Naive thymus-derived CD4-positive, alpha-beta T cell (primary cell): ENCODE results near the gene MLF2. TPM values are rescaled to one million over a fixed set of nuclear protein-coding genes. Genes with fewer than 3 reads are reported as not detected.
"Not testable (repeated sequence)": the region's sequence is repeated elsewhere in the genome, so short reads cannot be mapped to it uniquely, and the experiment has no call there.

Experiments used
- ATAC-seq: fragments of 150-1000 bp; cut with Tn5 transposase; 2 replicates; pipeline ENCODE4 v1.10.0; 2021; ENCODE audit warnings: mild to moderate bottlenecking, moderate library complexity
- CTCF ChIA-PET: fragments of 350-600 bp; sonication (Branson Sonifier 250); formaldehyde crosslinking; loops from one replicate; lab custom pipeline; 2021; ENCODE audit warnings: antibody characterized with exemption; lab: Charles Lee
- POLR2A ChIA-PET: fragments of 350-600 bp; sonication (Branson Sonifier 250); formaldehyde crosslinking; loops from one replicate; lab custom pipeline; 2021; ENCODE audit warnings: antibody characterized with exemption, inconsistent platforms; lab: Charles Lee
- DNase-seq, 9 donors: peaks; one replicate each; pipeline versions ENCODE4 v3.0.0 to v3.0.0-alpha.2; 2020 to 2022; ENCODE audit warnings: mixed read lengths in 1 of 9
- H3K27ac ChIP-seq: one replicate; pipeline ENCODE4 v1.7.0; 2013; ENCODE audit warnings: mild to moderate bottlenecking, low read depth, low read length, moderate library complexity
- H3K27me3 ChIP-seq, 2 donors: one replicate each; pipeline ENCODE4 v1.7.0; 2013; ENCODE audit warnings: low read length in 2 of 2, mild to moderate bottlenecking in 2 of 2, moderate library complexity in 2 of 2; ENCODE audit not compliant: control insufficient read depth in 2 of 2, insufficient read depth in 2 of 2
- H3K36me3 ChIP-seq, 3 experiments: 1 replicate in 2 of 3; 2 replicates in 1 of 3; pipeline ENCODE4 v1.7.0; 2013; ENCODE audit warnings: low read length in 3 of 3, mild to moderate bottlenecking in 3 of 3, moderate library complexity in 1 of 3; ENCODE audit not compliant: insufficient read depth in 3 of 3, control insufficient read depth in 2 of 3
- H3K4me1 ChIP-seq, 2 donors: one replicate each; pipeline ENCODE4 v1.7.0; 2013; ENCODE audit warnings: low read length in 2 of 2, mild to moderate bottlenecking in 2 of 2, moderate library complexity in 1 of 2; ENCODE audit not compliant: control insufficient read depth in 2 of 2, insufficient read depth in 2 of 2
- H3K4me3 ChIP-seq: 2 replicates; pipeline ENCODE4 v1.7.0; 2013; ENCODE audit warnings: mild to moderate bottlenecking, low read length
- H3K9me3 ChIP-seq, 3 experiments: 1 replicate in 2 of 3; 2 replicates in 1 of 3; pipeline ENCODE4 v1.7.0; 2013; ENCODE audit warnings: low read length in 3 of 3; ENCODE audit not compliant: control insufficient read depth in 2 of 3
- H3K27ac Mint-ChIP-seq, 9 donors: one replicate each; pipeline ENCODE4 v1.8.0; 2020 to 2022; ENCODE audit warnings: mixed read lengths in 9 of 9, mild to moderate bottlenecking in 8 of 9, moderate library complexity in 5 of 9, inconsistent platforms in 2 of 9
- H3K27me3 Mint-ChIP-seq, 5 donors: one replicate each; pipeline ENCODE4 v1.8.0; 2021 to 2022; ENCODE audit warnings: mixed read lengths in 5 of 5, mild to moderate bottlenecking in 1 of 5
- H3K36me3 Mint-ChIP-seq, 5 donors: one replicate each; pipeline ENCODE4 v1.8.0; 2020 to 2022; ENCODE audit warnings: mixed read lengths in 5 of 5, mild to moderate bottlenecking in 3 of 5, inconsistent platforms in 1 of 5
- H3K4me1 Mint-ChIP-seq, 7 donors: one replicate each; pipeline ENCODE4 v1.8.0; 2020 to 2022; ENCODE audit warnings: mixed read lengths in 7 of 7, mild to moderate bottlenecking in 3 of 7, inconsistent platforms in 1 of 7
- H3K4me3 Mint-ChIP-seq, 10 donors: one replicate each; pipeline ENCODE4 v1.8.0; 2020 to 2022; ENCODE audit warnings: mild to moderate bottlenecking in 10 of 10, mixed read lengths in 10 of 10, moderate library complexity in 6 of 10, inconsistent platforms in 2 of 10
- H3K9me3 Mint-ChIP-seq, 11 donors: one replicate each; pipeline ENCODE4 v1.8.0; 2020 to 2022; ENCODE audit warnings: mixed read lengths in 11 of 11, mild to moderate bottlenecking in 4 of 11, inconsistent platforms in 1 of 11, moderate library complexity in 1 of 11
- intact Hi-C, 2 donors: fragments of 100-400 bp; cut with micrococcal nuclease; formaldehyde crosslinking; loops; one replicate each; pipeline ENCODE4 v1.15.1; 2023
- polyA plus RNA-seq, 2 donors: library from polyadenylated mRNA; unstranded; fragments of 300-500 nt; fragmentation: Illumina TruSeq; gene quantifications; one replicate each; pipeline ENCODE4 v1.2.3, GENCODE V29; 2021
- total RNA-seq, 6 experiments: library from RNA in 5 of 6; stranded (reverse) in 5 of 6; gene quantifications; 1 replicate in 5 of 6; 2 replicates in 1 of 6; pipeline ENCODE4 v1.2.3 and lab custom pipeline; 2021 to 2026

Gene MLF2
- total and polyA plus RNA-seq, 7 experiments from 2014 or later, result 84.6 to 141 (median 119) TPM

GRCh38 chr12:6742834-6743233, 10.1 kb downstream of the MLF2 start:
- intact Hi-C loops, result no loop called here
- Histone ChIP-seq H3K4me3 (no peak overlapping the region), H3K36me3 (peaks cover 0 to 16% (median 0%) of the 10 kb centered on the region in 3 experiments), H3K27me3 (no peaks in the 10 kb centered on the region), H3K4me1 (peaks cover 0 to 13% of the 10 kb centered on the region in 2 donors), H3K27ac (no peak overlapping the region), H3K9me3 (no peaks in the 10 kb centered on the region)
- peaks cover 12 to 22% (median 18%) of the 10 kb centered on the region in 7 donors for H3K4me1 Mint-ChIP-seq
- no peak for ATAC-seq
- H3K36me3 Mint-ChIP-seq, result peaks cover 5 to 24% (median 5%) of the 10 kb centered on the region in 5 donors
- no peaks in the 10 kb centered on the region for H3K9me3 Mint-ChIP-seq
- ChIA-PET CTCF (interaction anchor here (1.9 kb wide), 1 partner anchor 10 kb away, joined by 8 read pairs; the partner anchor contains the start of gene MLF2), POLR2A (interaction anchor here (1.3 kb wide), 1 partner anchor 10 kb away, joined by 4 read pairs; the partner anchor contains the start of gene MLF2)
- no peak overlapping the region for H3K27ac Mint-ChIP-seq
- DNase-seq, result no peak
- H3K27me3 Mint-ChIP-seq, result no peaks in the 10 kb centered on the region
- H3K4me3 Mint-ChIP-seq, result no peak overlapping the region

- H3K27ac ChIP-seq, H3K27me3 Mint-ChIP-seq, H3K36me3 ChIP-seq, H3K27ac Mint-ChIP-seq, H3K4me3 Mint-ChIP-seq, H3K4me3 ChIP-seq, H3K9me3 ChIP-seq, H3K27me3 ChIP-seq, intact Hi-C loops, ATAC-seq, DNase-seq, H3K9me3 Mint-ChIP-seq: not testable (repeated sequence)
- Mint-ChIP-seq H3K36me3 (peaks cover 0 to 16% (median 0%) of the 10 kb centered on the region in 5 donors), H3K4me1 (peaks cover 12 to 20% (median 16%) of the 10 kb centered on the region in 7 donors)
- ChIA-PET POLR2A (interaction anchor here (1.3 kb wide), 1 partner anchor 11 kb away, joined by 4 read pairs; the partner anchor contains the start of gene MLF2), CTCF (interaction anchor here (1.2 to 1.9 kb wide), 2 partner anchors 11 to 92 kb away, joined by 3 to 8 read pairs; partner anchors contain the start of gene MLF2)
- peaks cover 0 to 13% of the 10 kb centered on the region in 2 donors for H3K4me1 ChIP-seq
These were observed 10.9 kb downstream of the MLF2 start for GRCh38 chr12:6742080-6742479.

- Mint-ChIP-seq H3K4me1 (peaks cover 0 to 10% (median 2%) of the 10 kb centered on the region in 7 donors), H3K9me3 (peaks cover 0 to 2% (median 0%) of the 10 kb centered on the region in 11 donors), H3K27me3 (no peaks in the 10 kb centered on the region), H3K36me3 (peaks cover 0 to 15% (median 0%) of the 10 kb centered on the region in 5 donors), H3K4me3 (no peak overlapping the region), H3K27ac (no peak overlapping the region)
- POLR2A ChIA-PET, result no interaction called here
- intact Hi-C loops, result no loop called here
- ATAC-seq, result no peak
- Histone ChIP-seq H3K27ac (no peak overlapping the region), H3K27me3 (no peaks in the 10 kb centered on the region), H3K4me3 (no peak overlapping the region), H3K9me3 (no peaks in the 10 kb centered on the region), H3K36me3 (peaks cover 0 to 23% (median 0%) of the 10 kb centered on the region in 3 experiments), H3K4me1 (no peaks in the 10 kb centered on the region)
- CTCF ChIA-PET, result interaction anchor here (1.0 to 1.9 kb wide), 3 partner anchors 60 to 92 kb away, joined by 3 to 5 read pairs (median 4); no protein-coding TSS in a partner anchor
- DNase-seq, result no peak
These were observed 16.2 kb downstream of the MLF2 start for GRCh38 chr12:6736754-6737153.

GRCh38 chr12:6735448-6736191, 17.3 kb downstream of the MLF2 start:
- no peaks in the 10 kb centered on the region for H3K27me3 ChIP-seq
- intact Hi-C loops, result loop anchor here in 1 of 2 donors (1.0 kb wide), 4 partner anchors 18 to 100 kb away; partner anchors contain the start of gene MLF2
- H3K36me3 Mint-ChIP-seq, result peaks cover 0 to 24% (median 8%) of the 10 kb centered on the region in 5 donors
- H3K27me3 Mint-ChIP-seq, result no peaks in the 10 kb centered on the region
- ATAC-seq, result peak; percentile 81
- ChIA-PET POLR2A (interaction anchor here (2.1 kb wide), 1 partner anchor 12 kb away, joined by 8 read pairs; the partner anchor contains the start of gene COPS7A), CTCF (interaction anchor here (1.5 to 3.1 kb wide), 2 partner anchors 61 to 89 kb away, joined by 4 to 17 read pairs; no protein-coding TSS in a partner anchor)
- DNase-seq, result peak in 4 of 9 donors; percentile 23 to 39 (median 29)
- H3K4me3 ChIP-seq, result no peak overlapping the region
- H3K9me3 ChIP-seq, result no peaks in the 10 kb centered on the region
- H3K4me1 Mint-ChIP-seq, result peaks cover 0 to 10% (median 5%) of the 10 kb centered on the region in 7 donors
- peaks cover 0 to 2% (median 0%) of the 10 kb centered on the region in 11 donors for H3K9me3 Mint-ChIP-seq
- no peak overlapping the region for H3K4me3 Mint-ChIP-seq
- H3K27ac Mint-ChIP-seq, result peak overlapping the region in 1 of 9 donors; percentile 43
- H3K4me1 ChIP-seq, result no peaks in the 10 kb centered on the region
- no peak overlapping the region for H3K27ac ChIP-seq
- peaks cover 0 to 34% (median 0%) of the 10 kb centered on the region in 3 experiments for H3K36me3 ChIP-seq

GRCh38 chr12:6734506-6735387, 18.2 kb downstream of the MLF2 start:
- H3K36me3 Mint-ChIP-seq, result peaks cover 6 to 32% (median 10%) of the 10 kb centered on the region in 5 donors
- H3K4me1 Mint-ChIP-seq, result peaks cover 0 to 12% (median 5%) of the 10 kb centered on the region in 7 donors
- intact Hi-C loops, result loop anchor here in 1 of 2 donors (1.0 kb wide), 4 partner anchors 19 to 101 kb away; partner anchors contain the start of gene MLF2
- H3K9me3 Mint-ChIP-seq, result peaks cover 0 to 2% (median 0%) of the 10 kb centered on the region in 11 donors
- ATAC-seq (no peak), DNase-seq (no peak)
- ChIA-PET CTCF (interaction anchor here (1.1 to 3.1 kb wide), 2 partner anchors 78 to 90 kb away, joined by 3 to 17 read pairs; no protein-coding TSS in a partner anchor), POLR2A (interaction anchor here (2.1 kb wide), 1 partner anchor 11 kb away, joined by 8 read pairs; the partner anchor contains the start of gene COPS7A)
- Histone ChIP-seq H3K36me3 (peaks cover 0 to 42% (median 6%) of the 10 kb centered on the region in 3 experiments), H3K9me3 (no peaks in the 10 kb centered on the region), H3K27ac (no peak overlapping the region), H3K4me3 (no peak overlapping the region), H3K27me3 (no peaks in the 10 kb centered on the region), H3K4me1 (no peaks in the 10 kb centered on the region)
- no peaks in the 10 kb centered on the region for H3K27me3 Mint-ChIP-seq
- no peak overlapping the region for H3K27ac Mint-ChIP-seq
- no peak overlapping the region for H3K4me3 Mint-ChIP-seq

GRCh38 chr12:6730169-6730568, 22.8 kb downstream of the MLF2 start:
- Histone ChIP-seq H3K27me3 (no peaks in the 10 kb centered on the region), H3K4me3 (no peak overlapping the region), H3K36me3 (peaks cover 12 to 67% (median 18%) of the 10 kb centered on the region in 3 experiments), H3K4me1 (peaks cover 1 to 3% of the 10 kb centered on the region in 2 donors), H3K9me3 (no peaks in the 10 kb centered on the region), H3K27ac (no peak overlapping the region)
- Mint-ChIP-seq H3K36me3 (peaks cover 12 to 56% (median 19%) of the 10 kb centered on the region in 5 donors), H3K4me1 (peaks cover 11 to 16% (median 13%) of the 10 kb centered on the region in 7 donors), H3K27ac (no peak overlapping the region), H3K27me3 (no peaks in the 10 kb centered on the region), H3K9me3 (peaks cover 0 to 2% (median 0%) of the 10 kb centered on the region in 11 donors), H3K4me3 (no peak overlapping the region)
- CTCF ChIA-PET, result no interaction called here
- intact Hi-C loops, result no loop called here
- POLR2A ChIA-PET, result no interaction called here
- no peak for ATAC-seq
- no peak for DNase-seq
